ENCODE data around the gene ASB2. TPM values are rescaled to one million over a fixed set of nuclear protein-coding genes. Genes with fewer than 3 reads are reported as not detected.

Gene ASB2
- total and polyA plus RNA-seq, 7 experiments from 2014 or later = 0.32 to 63.1 (median 1.4) TPM; not detected in 2

DNA sequence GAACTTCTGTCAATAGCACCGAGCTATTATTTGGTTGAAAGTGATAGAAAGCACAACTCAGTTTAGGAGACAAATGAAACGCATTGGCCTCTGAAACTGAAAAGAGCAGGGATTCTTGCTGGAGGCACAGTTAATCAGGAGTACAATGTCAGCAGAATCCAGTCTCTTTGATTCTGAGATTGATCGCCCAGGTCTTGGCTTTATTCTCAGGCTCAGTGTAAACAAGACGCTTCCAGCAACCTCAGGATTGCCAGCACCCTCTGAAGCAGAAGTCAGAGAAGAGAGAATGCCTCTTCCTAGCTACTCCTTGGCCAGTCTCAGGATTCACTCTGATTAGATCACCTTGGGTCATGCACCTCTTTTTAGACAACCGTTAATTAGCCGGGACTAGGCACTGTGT, 38.0 kb upstream of the ASB2 start:
- ChIA-PET CTCF (interaction anchor here (0.7 kb wide), 2 partner anchors 10 to 784 kb away, joined by 3 read pairs; no protein-coding TSS in a partner anchor), POLR2A (no interaction called here)
- Mint-ChIP-seq H3K27ac (peak overlapping the region in 1 of 9 donors; percentile 32), H3K36me3 (peaks cover 0 to 2% (median 0%) of the 10 kb centered on the region in 5 donors), H3K27me3 (peaks cover 0 to 6% (median 0%) of the 10 kb centered on the region in 5 donors), H3K4me1 (peaks cover 13 to 41% (median 31%) of the 10 kb centered on the region in 7 donors), H3K9me3 (peaks cover 0 to 3% (median 0%) of the 10 kb centered on the region in 11 donors), H3K4me3 (no peak overlapping the region)
- Histone ChIP-seq H3K4me1 (ENCODE audit: control insufficient read depth in 2 of 2, insufficient read depth in 2 of 2, low read length in 2 of 2) (peaks cover 11 to 15% of the 10 kb centered on the region in 2 donors), H3K4me3 (ENCODE audit: low read length) (no peak overlapping the region), H3K9me3 (ENCODE audit: control insufficient read depth in 2 of 3, low read length in 3 of 3) (no peaks in the 10 kb centered on the region), H3K27ac (ENCODE audit: low read depth, low read length) (no peak overlapping the region), H3K27me3 (ENCODE audit: control insufficient read depth in 2 of 2, insufficient read depth in 2 of 2, low read length in 2 of 2) (no peaks in the 10 kb centered on the region), H3K36me3 (ENCODE audit: control insufficient read depth in 2 of 3, insufficient read depth in 3 of 3, low read length in 3 of 3) (no peaks in the 10 kb centered on the region)
- DNase-seq (no peak), ATAC-seq (no peak)
- intact Hi-C loops (cut with micrococcal nuclease) = no loop called here

DNA sequence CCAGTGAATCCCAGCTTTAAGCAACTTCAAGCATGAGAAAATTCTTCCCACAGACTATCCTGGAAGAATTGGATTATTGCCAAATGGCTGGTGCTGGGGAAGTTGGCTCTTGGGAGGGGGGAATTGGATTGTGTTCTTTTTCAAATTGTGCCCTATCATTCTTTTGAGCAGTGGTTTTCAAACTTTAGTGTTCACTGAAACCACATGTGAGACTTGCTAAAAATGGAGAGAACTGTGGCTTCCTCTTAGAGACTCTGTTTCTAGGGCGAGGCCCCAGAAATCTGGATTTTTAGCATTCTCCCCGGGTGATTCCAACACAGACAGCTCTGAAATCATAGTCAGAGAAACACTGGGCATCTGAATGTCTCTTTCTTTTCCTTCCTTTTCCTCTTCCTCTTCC, 35.4 kb upstream of the ASB2 start:
- no peaks in the 10 kb centered on the region for H3K36me3 ChIP-seq (ENCODE audit: control insufficient read depth in 2 of 3, insufficient read depth in 3 of 3, low read length in 3 of 3)
- H3K27ac ChIP-seq (ENCODE audit: low read depth, low read length) = no peak overlapping the region
- H3K9me3 ChIP-seq (ENCODE audit: control insufficient read depth in 2 of 3, low read length in 3 of 3) = no peaks in the 10 kb centered on the region
- intact Hi-C loops (cut with micrococcal nuclease) = loop anchor here in 1 of 2 donors (2.0 kb wide), 1 partner anchor 15 kb away; the partner anchor contains the start of gene OTUB2
- peaks cover 0 to 2% (median 0%) of the 10 kb centered on the region in 5 donors for H3K36me3 Mint-ChIP-seq
- peak in 7 of 9 donors; percentile 30 to 57 (median 49) for DNase-seq
- H3K4me1 Mint-ChIP-seq = peaks cover 13 to 57% (median 36%) of the 10 kb centered on the region in 7 donors
- peak overlapping the region; percentile 7 to 81 (median 54) for H3K4me3 Mint-ChIP-seq
- no peaks in the 10 kb centered on the region for H3K27me3 ChIP-seq (ENCODE audit: control insufficient read depth in 2 of 2, insufficient read depth in 2 of 2, low read length in 2 of 2)
- ChIA-PET POLR2A (interaction anchor here (0.9 to 1.7 kb wide), 3 partner anchors 9 to 52 kb away, joined by 3 to 4 read pairs (median 4); no protein-coding TSS in a partner anchor), CTCF (interaction anchor here (0.7 to 1.0 kb wide), 2 partner anchors 14 to 30 kb away, joined by 3 to 4 read pairs; partner anchors contain the start of gene CCDC197)
- peaks cover 15 to 17% of the 10 kb centered on the region in 2 donors for H3K4me1 ChIP-seq (ENCODE audit: control insufficient read depth in 2 of 2, insufficient read depth in 2 of 2, low read length in 2 of 2)
- peaks cover 0 to 4% (median 0%) of the 10 kb centered on the region in 5 donors for H3K27me3 Mint-ChIP-seq
- ATAC-seq = peak; percentile 81
- H3K27ac Mint-ChIP-seq = peak overlapping the region in 6 of 9 donors; percentile 10 to 83 (median 44)
- H3K9me3 Mint-ChIP-seq = no peaks in the 10 kb centered on the region
- H3K4me3 ChIP-seq (ENCODE audit: low read length) = no peak overlapping the region

DNA sequence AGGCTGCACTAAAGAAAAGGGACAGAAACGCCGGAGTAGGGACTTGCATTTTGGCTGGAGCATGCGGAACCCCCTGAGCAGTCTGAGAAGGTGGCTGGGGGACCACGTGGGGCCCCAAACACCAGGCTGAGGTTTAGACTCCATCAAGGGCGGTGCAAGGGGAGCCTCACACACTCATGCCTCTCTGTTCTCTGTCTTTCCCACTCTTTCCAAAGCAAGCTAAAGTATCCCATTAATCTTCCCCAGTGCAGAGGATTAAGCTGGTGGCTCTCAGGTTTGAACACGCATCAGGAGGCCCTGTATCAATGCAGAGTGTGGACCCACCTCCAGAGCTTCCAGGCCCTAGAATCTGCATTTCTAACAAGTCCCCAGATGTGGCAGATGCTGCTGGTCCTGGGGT, 34.3 kb upstream of the ASB2 start:
- H3K27ac Mint-ChIP-seq = peak overlapping the region in 2 of 9 donors; percentile 5 to 21
- H3K36me3 ChIP-seq (ENCODE audit: control insufficient read depth in 2 of 3, insufficient read depth in 3 of 3, low read length in 3 of 3) = no peaks in the 10 kb centered on the region
- H3K4me3 ChIP-seq (ENCODE audit: low read length) = no peak overlapping the region
- peaks cover 15 to 17% of the 10 kb centered on the region in 2 donors for H3K4me1 ChIP-seq (ENCODE audit: control insufficient read depth in 2 of 2, insufficient read depth in 2 of 2, low read length in 2 of 2)
- no peak for DNase-seq
- peaks cover 0 to 2% (median 0%) of the 10 kb centered on the region in 5 donors for H3K36me3 Mint-ChIP-seq
- H3K27ac ChIP-seq (ENCODE audit: low read depth, low read length) = no peak overlapping the region
- no peaks in the 10 kb centered on the region for H3K9me3 ChIP-seq (ENCODE audit: control insufficient read depth in 2 of 3, low read length in 3 of 3)
- intact Hi-C loops (cut with micrococcal nuclease) = no loop called here
- no peak for ATAC-seq
- no peaks in the 10 kb centered on the region for H3K9me3 Mint-ChIP-seq
- H3K4me1 Mint-ChIP-seq = peaks cover 13 to 57% (median 36%) of the 10 kb centered on the region in 7 donors
- no peaks in the 10 kb centered on the region for H3K27me3 ChIP-seq (ENCODE audit: control insufficient read depth in 2 of 2, insufficient read depth in 2 of 2, low read length in 2 of 2)
- POLR2A ChIA-PET = interaction anchor here (0.7 to 1.7 kb wide), 3 partner anchors 10 to 52 kb away, joined by 3 to 4 read pairs (median 4); no protein-coding TSS in a partner anchor
- peak overlapping the region in 3 of 10 donors; percentile 16 to 76 (median 25) for H3K4me3 Mint-ChIP-seq
- CTCF ChIA-PET = interaction anchor here (0.6 to 1.0 kb wide), 2 partner anchors 36 to 71 kb away, joined by 3 read pairs; no protein-coding TSS in a partner anchor
- H3K27me3 Mint-ChIP-seq = peaks cover 0 to 4% (median 2%) of the 10 kb centered on the region in 5 donors

DNA sequence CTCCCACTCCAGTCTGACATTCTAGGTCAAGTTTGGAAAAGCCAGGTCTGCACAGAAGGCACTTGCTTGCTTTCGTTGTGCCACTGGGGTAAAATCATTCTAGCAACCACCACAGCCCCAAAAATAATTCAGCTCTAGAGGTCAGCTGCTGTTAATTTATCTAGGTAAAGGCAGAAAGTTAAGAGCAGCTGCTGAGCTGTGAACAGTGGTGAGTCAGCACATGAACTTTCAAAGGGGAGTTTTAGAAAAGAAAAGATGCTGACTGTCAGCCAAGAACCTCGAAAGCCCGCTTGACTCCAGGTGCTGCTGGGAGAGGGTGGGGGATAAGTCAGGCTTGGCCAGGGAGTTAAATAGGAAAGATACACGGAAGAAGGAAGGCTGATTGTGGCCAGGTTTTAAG, 33.4 kb upstream of the ASB2 start:
- H3K36me3 ChIP-seq (ENCODE audit: control insufficient read depth in 2 of 3, insufficient read depth in 3 of 3, low read length in 3 of 3) = no peaks in the 10 kb centered on the region
- H3K4me3 ChIP-seq (ENCODE audit: low read length) = no peak overlapping the region
- Mint-ChIP-seq H3K4me3 (peak overlapping the region in 2 of 10 donors; percentile 14 to 59), H3K4me1 (peaks cover 13 to 62% (median 36%) of the 10 kb centered on the region in 7 donors), H3K9me3 (no peaks in the 10 kb centered on the region), H3K36me3 (peaks cover 0 to 2% (median 0%) of the 10 kb centered on the region in 5 donors), H3K27ac (peak overlapping the region in 3 of 9 donors; percentile 23 to 81 (median 75)), H3K27me3 (peaks cover 5 to 12% (median 6%) of the 10 kb centered on the region in 5 donors)
- H3K27me3 ChIP-seq (ENCODE audit: control insufficient read depth in 2 of 2, insufficient read depth in 2 of 2, low read length in 2 of 2) = no peaks in the 10 kb centered on the region
- H3K4me1 ChIP-seq (ENCODE audit: control insufficient read depth in 2 of 2, insufficient read depth in 2 of 2, low read length in 2 of 2) = peaks cover 15 to 17% of the 10 kb centered on the region in 2 donors
- ChIA-PET CTCF (interaction anchor here (1.7 kb wide), 1 partner anchor 70 kb away, joined by 5 read pairs; no protein-coding TSS in a partner anchor), POLR2A (no interaction called here)
- no peaks in the 10 kb centered on the region for H3K9me3 ChIP-seq (ENCODE audit: control insufficient read depth in 2 of 3, low read length in 3 of 3)
- intact Hi-C loops (cut with micrococcal nuclease) = no loop called here
- ATAC-seq (no peak), DNase-seq (no peak)
- H3K27ac ChIP-seq (ENCODE audit: low read depth, low read length) = no peak overlapping the region

DNA sequence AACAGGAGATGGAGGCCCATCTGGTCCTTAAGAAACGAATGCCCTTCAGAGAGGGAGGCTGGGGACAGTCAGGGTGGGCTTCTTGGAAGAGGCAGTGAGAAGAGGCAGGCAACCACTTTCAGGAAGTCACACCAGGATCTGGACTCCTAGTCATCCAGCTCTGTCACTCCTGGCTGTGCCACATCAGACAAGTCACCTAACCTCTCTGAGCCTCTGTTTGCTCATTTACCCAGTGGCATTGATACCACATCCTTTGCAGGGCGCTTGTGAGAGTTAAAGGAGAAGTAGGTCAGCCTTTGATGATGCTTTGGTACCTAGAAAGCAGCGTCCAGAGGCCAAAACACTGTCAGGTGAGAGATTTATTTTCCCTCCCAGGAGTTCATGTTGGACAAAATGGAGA, 31.9 kb upstream of the ASB2 start:
- Mint-ChIP-seq H3K4me3 (no peak overlapping the region), H3K27ac (peak overlapping the region in 1 of 9 donors; percentile 68), H3K4me1 (peaks cover 13 to 60% (median 33%) of the 10 kb centered on the region in 7 donors), H3K9me3 (peaks cover 0 to 2% (median 0%) of the 10 kb centered on the region in 11 donors), H3K36me3 (peaks cover 0 to 2% (median 0%) of the 10 kb centered on the region in 5 donors), H3K27me3 (peaks cover 6 to 19% (median 8%) of the 10 kb centered on the region in 5 donors)
- no peak for ATAC-seq
- Histone ChIP-seq H3K27me3 (ENCODE audit: control insufficient read depth in 2 of 2, insufficient read depth in 2 of 2, low read length in 2 of 2) (no peaks in the 10 kb centered on the region), H3K4me1 (ENCODE audit: control insufficient read depth in 2 of 2, insufficient read depth in 2 of 2, low read length in 2 of 2) (peaks cover 15 to 17% of the 10 kb centered on the region in 2 donors), H3K27ac (ENCODE audit: low read depth, low read length) (no peak overlapping the region), H3K4me3 (ENCODE audit: low read length) (no peak overlapping the region), H3K9me3 (ENCODE audit: control insufficient read depth in 2 of 3, low read length in 3 of 3) (no peaks in the 10 kb centered on the region), H3K36me3 (ENCODE audit: control insufficient read depth in 2 of 3, insufficient read depth in 3 of 3, low read length in 3 of 3) (no peaks in the 10 kb centered on the region)
- DNase-seq = no peak
- POLR2A ChIA-PET = no interaction called here
- intact Hi-C loops (cut with micrococcal nuclease) = no loop called here
- CTCF ChIA-PET = interaction anchor here (0.6 to 1.7 kb wide), 2 partner anchors 68 to 425 kb away, joined by 5 to 6 read pairs; no protein-coding TSS in a partner anchor

DNA sequence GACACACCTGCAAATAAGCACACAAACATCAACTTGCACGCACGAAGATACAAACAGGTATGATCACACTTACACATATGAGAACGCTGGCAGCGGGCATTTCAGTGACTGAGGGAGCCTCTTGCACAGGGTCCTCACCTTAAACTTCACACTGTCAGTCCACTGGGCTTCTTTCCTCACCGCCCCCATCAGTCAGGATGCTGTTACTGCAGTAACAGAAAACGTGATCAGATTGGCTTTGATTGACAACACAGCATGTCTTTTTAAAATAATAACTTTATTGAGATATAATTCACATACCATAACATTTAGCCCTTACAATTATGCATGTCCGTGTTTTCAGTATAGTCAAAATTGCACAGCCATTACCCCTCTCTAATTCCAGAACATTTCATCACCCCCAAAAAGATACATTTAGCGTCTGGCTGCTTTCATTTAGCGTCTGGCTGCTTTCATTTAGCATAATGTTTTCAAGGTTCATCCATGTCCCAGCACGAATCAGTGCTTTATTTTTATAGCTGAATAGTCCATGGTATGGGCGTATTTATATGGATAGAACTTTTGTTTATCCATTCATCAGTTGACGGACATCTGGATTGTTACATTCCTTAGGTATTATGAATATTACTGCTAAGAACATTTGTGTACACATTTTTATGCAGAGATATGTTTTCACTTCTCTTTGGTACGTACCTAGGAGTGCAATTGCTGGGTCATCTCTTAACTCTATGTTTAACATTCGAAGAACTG, 29.1 kb upstream of the ASB2 start:
- ChIA-PET POLR2A (interaction anchor here (0.6 kb wide), 1 partner anchor 8 kb away, joined by 3 read pairs; no protein-coding TSS in a partner anchor), CTCF (interaction anchor here (0.6 to 9.9 kb wide), 8 partner anchors 9 to 176 kb away, joined by 3 to 139 read pairs (median 4); no protein-coding TSS in a partner anchor)
- Histone ChIP-seq H3K9me3 (ENCODE audit: control insufficient read depth in 2 of 3, low read length in 3 of 3) (no peaks in the 10 kb centered on the region), H3K36me3 (ENCODE audit: control insufficient read depth in 2 of 3, insufficient read depth in 3 of 3, low read length in 3 of 3) (no peaks in the 10 kb centered on the region), H3K4me3 (ENCODE audit: low read length) (no peak overlapping the region), H3K4me1 (ENCODE audit: control insufficient read depth in 2 of 2, insufficient read depth in 2 of 2, low read length in 2 of 2) (peaks cover 6 to 10% of the 10 kb centered on the region in 2 donors), H3K27me3 (ENCODE audit: control insufficient read depth in 2 of 2, insufficient read depth in 2 of 2, low read length in 2 of 2) (no peaks in the 10 kb centered on the region), H3K27ac (ENCODE audit: low read depth, low read length) (no peak overlapping the region)
- Mint-ChIP-seq H3K4me1 (peaks cover 5 to 50% (median 22%) of the 10 kb centered on the region in 7 donors), H3K4me3 (no peak overlapping the region), H3K27ac (no peak overlapping the region), H3K9me3 (peaks cover 0 to 2% (median 0%) of the 10 kb centered on the region in 11 donors), H3K27me3 (peaks cover 6 to 20% (median 8%) of the 10 kb centered on the region in 5 donors), H3K36me3 (peaks cover 0 to 2% (median 0%) of the 10 kb centered on the region in 5 donors)
- DNase-seq (no peak), ATAC-seq (no peak)
- intact Hi-C loops (cut with micrococcal nuclease) = loop anchor here in 1 of 2 donors (1.0 kb wide), 1 partner anchor 66 kb away; no protein-coding TSS in a partner anchor
